ENCODE measurements around the gene ZFYVE19.
"Not testable (repeated sequence)": the region's sequence is repeated elsewhere in the genome, so short reads cannot be mapped to it uniquely, and the experiment has no call there.

ZFYVE19 gene

DNA sequence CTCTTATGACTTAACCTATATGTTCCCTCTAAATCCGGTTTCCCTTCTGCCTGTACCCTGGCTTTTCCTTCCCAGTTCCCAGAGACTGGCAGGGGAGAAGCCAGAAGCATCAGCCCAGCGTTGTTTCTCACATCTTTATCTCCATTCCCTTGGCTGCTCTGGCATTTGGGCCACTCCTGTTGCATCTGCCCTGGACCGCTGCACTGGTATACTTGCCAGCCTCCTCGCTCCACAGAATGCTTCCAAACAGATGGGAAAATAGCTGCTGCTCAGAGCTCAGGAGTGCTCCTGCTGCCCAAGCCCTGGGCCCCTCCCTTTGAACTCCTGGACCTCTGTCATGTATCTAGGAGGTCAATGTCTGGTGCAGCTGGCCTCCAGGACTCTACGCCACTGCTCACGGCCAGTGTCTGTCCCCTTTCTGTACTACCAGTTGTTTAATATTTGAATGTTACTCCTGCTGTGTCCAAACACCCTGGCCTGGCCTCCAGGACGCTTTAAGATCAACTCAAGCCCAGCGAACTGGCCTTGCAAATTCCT, 43.8 kb downstream of the ZFYVE19 start:
- no peak for DNase-seq

DNA sequence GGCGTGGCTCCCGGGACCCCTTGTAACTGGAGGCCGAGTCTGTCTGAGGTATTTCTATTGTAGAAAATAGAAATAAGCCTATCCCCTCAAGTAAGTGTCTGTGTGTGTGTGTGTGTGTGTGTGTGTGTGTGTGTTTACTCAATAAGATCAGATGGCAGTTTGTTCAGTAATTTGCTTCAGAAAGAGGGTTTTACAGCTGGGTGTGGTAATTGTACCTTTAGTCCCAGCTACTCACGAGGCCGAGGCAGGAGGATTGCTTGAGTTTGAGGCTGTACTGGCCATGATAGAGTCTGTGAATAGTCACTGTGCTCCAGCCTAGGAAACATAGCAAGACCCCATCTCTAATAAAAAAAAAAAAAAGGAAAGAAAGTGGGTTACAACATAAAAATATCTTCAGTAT, 45.6 kb downstream of the ZFYVE19 start:
- DNase-seq, result no peak

DNA sequence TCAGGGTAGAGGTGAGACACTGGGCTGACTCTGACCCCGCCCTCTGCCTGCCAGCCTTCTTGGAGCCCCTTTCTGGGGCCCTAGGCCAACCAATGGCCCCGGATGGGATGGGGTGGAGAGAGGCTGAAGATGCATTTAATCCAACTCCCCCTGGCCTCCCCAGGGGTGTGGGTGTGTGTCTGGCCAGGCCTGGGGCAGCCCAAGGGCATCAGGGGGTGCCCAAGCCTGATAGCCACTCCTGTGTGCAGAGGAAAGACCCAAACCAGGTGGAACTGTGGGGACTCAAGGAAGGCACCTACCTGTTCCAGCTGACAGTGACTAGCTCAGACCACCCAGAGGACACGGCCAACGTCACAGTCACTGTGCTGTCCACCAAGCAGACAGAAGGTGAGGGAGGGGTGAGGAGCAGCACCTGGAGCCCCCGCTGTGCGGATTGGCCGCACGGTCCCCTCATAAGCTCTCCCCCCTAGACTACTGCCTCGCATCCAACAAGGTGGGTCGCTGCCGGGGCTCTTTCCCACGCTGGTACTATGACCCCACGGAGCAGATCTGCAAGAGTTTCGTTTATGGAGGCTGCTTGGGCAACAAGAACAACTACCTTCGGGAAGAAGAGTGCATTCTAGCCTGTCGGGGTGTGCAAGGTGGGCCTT, 46.5 kb downstream of the ZFYVE19 start:
- no peak for DNase-seq

DNA sequence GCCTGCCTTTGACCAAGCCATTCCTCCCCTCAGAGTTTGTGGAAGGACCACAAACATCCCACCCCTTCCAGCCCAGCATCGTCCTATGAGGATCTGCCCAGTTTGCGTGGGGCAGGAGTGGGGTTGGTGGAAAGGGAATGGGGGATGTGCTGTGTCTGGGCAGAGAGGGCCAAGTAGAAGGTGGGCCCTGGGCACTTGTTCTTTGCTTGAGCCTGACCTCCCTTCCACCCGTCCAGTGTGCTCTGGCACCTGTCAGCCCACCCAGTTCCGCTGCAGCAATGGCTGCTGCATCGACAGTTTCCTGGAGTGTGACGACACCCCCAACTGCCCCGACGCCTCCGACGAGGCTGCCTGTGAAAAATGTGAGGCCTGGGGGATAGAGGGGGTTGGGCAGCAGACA, 47.3 kb downstream of the ZFYVE19 start:
- no peak for DNase-seq

DNA sequence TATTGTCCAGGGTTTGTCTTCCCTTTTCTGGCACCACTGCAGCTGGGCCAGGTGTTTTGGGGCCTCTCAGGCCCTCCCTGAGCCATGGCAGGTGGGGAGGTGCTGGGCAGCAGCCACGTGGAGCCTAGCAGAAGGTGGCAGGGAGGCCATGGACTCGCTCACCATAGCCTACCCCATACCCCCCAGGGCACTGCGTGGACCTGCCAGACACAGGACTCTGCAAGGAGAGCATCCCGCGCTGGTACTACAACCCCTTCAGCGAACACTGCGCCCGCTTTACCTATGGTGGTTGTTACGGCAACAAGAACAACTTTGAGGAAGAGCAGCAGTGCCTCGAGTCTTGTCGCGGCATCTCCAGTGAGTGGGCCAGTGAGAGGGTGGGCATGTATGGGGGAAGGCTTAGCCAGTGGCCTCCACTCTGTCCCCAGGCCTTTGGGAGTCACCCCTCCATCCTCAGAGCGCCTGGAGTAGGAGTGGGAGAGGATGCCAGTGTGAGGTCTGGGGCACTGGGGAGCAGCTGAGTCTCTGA, 48.9 kb downstream of the ZFYVE19 start:
- DNase-seq, result no peak

DNA sequence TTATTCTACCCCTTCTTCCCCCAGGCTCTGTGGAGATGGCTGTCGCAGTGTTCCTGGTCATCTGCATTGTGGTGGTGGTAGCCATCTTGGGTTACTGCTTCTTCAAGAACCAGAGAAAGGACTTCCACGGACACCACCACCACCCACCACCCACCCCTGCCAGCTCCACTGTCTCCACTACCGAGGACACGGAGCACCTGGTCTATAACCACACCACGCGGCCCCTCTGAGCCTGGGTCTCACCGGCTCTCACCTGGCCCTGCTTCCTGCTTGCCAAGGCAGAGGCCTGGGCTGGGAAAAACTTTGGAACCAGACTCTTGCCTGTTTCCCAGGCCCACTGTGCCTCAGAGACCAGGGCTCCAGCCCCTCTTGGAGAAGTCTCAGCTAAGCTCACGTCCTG, 49.9 kb downstream of the ZFYVE19 start:
- DNase-seq, result no peak

DNA sequence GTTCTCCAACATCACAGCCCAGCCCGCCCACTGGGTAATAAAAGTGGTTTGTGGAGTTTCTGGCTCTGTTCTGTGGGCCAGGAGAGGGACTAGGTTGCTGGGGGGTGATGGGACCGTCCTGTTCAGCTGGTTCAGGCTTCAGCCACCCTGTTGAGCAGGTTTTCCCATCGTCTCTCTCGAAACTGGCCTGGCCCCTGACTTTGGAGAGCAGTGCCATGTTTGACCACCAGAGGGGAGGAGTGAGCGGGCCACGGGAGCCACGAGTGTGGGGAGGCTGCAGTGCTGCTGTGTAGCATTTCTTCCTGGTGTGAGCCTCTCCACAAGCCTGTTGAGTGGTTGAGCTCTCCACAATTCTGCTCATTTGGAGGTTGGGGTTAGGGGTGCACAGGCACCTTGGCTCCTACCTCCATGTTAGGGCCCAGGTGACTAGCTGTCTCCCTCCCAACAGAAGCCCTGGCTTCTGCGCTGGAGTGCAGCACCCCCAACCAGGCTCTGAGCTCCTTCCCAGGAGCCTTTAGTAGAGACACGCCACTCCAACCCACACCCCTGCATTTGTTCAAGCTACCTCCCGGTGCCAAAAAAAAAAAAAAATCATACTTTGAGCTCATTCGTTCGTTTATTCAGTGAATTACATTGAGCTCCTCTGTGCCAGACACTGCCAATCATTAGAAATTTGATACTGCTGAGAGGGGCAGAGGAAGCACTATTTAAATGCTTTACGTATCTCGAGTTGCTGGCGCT, 50.9 kb downstream of the ZFYVE19 start:
- DNase-seq, result peak; percentile 91

DNA sequence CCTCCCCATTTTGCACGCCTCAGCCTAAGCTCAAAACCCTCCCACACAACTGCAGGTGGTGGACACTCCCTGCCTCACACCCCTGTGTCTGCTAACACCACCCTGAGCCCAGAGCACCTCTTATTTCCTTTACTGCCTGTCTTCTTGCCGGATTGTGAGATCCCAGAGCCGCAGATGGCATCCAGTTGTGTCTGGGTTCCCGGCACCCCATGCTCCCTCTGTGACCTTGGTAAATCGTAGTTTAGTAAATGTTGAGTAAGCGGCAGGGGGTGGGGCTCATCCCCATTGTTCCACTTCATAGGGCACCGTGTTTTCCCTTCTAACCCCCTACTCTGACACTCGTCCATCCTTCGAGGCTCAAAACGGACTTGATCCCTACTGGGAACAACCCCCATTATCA, 51.8 kb downstream of the ZFYVE19 start:
- no peak for DNase-seq

DNA sequence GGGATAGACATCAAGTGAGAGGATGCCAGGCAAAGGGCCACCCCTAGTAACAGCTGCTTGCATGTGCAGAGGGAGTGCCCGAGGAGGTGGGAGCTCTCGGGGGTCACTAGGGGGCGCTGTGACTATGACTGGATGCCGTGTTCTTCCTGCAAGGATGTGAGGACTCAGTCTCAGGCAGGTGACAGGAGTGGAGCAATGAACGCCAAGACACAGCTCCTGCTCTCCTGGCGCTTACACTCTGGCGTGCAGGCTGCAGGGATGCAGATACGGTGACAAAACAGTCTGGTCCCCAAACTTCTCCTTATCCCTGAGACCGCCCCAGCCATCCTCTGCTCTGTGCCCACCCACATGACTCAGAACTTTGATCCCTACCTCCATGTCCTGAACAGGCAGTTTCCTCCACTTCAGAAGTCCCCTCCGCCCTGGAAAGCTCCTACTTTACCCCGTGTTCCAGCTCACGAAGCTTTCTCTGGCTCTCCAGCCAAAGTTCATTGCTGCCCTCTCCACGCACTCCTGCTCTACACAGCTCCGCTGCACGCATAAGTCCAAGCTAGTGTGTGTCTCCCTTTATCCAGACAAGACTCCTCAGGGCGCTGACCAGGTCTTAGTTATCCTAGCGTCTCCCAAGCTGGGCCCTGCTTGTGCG, 52.4 kb downstream of the ZFYVE19 start:
- peak; percentile 92 for DNase-seq

DNA sequence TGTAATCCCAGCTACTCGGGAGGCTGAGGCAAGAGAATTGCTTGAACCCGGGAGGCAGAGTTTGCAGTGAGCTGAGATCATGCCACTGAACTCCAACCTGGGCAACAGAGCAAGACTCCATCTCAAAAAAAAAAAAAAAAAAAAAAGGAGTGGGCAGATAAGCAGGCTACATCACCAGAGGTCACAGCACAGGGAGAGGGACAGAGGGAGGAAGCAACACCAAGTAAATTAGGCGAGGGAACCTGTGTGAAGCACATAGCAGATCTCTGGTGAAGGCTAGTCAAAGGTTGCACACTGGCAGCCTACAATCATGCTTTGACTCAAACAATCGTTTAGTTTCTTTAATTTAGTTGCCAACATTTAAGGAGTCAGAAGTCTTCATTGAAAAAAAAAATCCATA, 54.3 kb downstream of the ZFYVE19 start:
- DNase-seq, result not testable (repeated sequence)

DNA sequence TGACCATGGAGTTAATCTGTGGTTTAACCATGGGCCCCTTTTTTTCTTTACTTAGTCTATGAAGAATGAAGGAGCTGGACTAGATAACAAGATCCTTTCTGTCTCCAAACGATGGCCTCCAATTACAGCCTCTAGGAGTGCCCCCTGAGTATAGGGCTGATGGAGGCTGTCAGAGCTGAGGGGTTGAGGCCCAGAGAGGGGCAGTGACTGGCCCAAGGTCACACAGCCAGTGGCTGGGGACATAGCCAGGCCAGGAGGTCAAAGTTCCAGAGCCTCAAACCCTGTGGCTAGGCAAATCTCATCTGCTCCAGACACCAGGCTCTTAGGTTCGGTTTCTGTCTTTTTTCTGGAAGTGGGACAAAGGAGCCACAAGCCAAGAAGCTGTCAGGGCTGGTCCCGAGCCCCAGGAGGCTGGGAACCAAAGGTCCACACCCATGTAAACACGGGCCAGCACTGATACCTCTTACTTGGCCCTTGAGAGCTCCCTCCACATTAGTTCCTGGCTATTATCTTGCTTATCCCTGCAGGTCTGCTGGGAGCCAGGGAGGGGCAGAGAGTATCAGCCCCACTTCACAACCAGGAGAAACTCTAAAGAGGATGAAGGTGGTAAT, 56.9 kb downstream of the ZFYVE19 start:
- no peak for DNase-seq
